Hepatocyte (in vitro differentiated cells): ENCODE results near the gene PCNX3. TPM values are rescaled to one million over a fixed set of nuclear protein-coding genes. Genes with fewer than 3 reads are reported as not detected.

ENCODE experiments used
- DNase-seq: peaks from one replicate; pipeline ENCODE4 v3.0.0-alpha.2; 2016; ENCODE audit warnings: low spot score
- H2AFZ ChIP-seq: fragments of 200-600 bp; sonication (generic); 2 replicates; pipeline ENCODE4 v1.6.0; 2016; ENCODE audit warnings: antibody characterized with exemption, mild to moderate bottlenecking
- H3K27ac ChIP-seq: fragments of 200-600 bp; sonication (generic); 2 replicates; pipeline ENCODE4 v1.5.1; 2016; ENCODE audit warnings: mild to moderate bottlenecking
- H3K27me3 ChIP-seq: fragments of 200-600 bp; sonication (generic); 2 replicates; pipeline ENCODE4 v1.6.1; 2016
- H3K36me3 ChIP-seq: fragments of 200-600 bp; sonication (generic); replicated peaks from 2 replicates; pipeline ENCODE4 v1.5.1; 2016; ENCODE audit warnings: low read depth; ENCODE audit not compliant: insufficient read depth
- H3K4me1 ChIP-seq: fragments of 200-600 bp; sonication (generic); 2 replicates; pipeline ENCODE4 v1.5.1; 2016; ENCODE audit warnings: mild to moderate bottlenecking, moderate library complexity; ENCODE audit not compliant: insufficient read depth
- H3K4me2 ChIP-seq: fragments of 200-600 bp; sonication (generic); 2 replicates; pipeline ENCODE4 v1.6.0; 2016
- H3K4me3 ChIP-seq: fragments of 200-600 bp; sonication (generic); 2 replicates; pipeline ENCODE4 v1.5.1; 2016; ENCODE audit warnings: mild to moderate bottlenecking
- H3K79me2 ChIP-seq: fragments of 200-600 bp; sonication (generic); 2 replicates; pipeline ENCODE4 v1.6.0; 2017; ENCODE audit warnings: mild to moderate bottlenecking
- H3K9me2 ChIP-seq: fragments of 200-600 bp; sonication (generic); replicated peaks from 2 replicates; pipeline ENCODE4 v1.6.0; 2017; ENCODE audit warnings: mild to moderate bottlenecking; ENCODE audit not compliant: insufficient read depth
- H3K9me3 ChIP-seq: fragments of 200-600 bp; sonication (generic); 2 replicates; pipeline ENCODE4 v1.5.1; 2016; ENCODE audit warnings: low read depth, mild to moderate bottlenecking
- H4K20me1 ChIP-seq: fragments of 200-600 bp; sonication (generic); 2 replicates; pipeline ENCODE4 v1.6.0; 2016; ENCODE audit warnings: mild to moderate bottlenecking; ENCODE audit not compliant: insufficient read depth, poor library complexity, severe bottlenecking
- EZH2 ChIP-seq: fragments of 200-600 bp; sonication (generic); IDR thresholded peaks from 2 replicates; pipeline ENCODE4 v1.6.1; 2016; ENCODE audit warnings: antibody characterized with exemption, mild to moderate bottlenecking, borderline replicate concordance
- EZH2phosphoT487 ChIP-seq: fragments of 200-600 bp; sonication (generic); IDR thresholded peaks from one replicate; pipeline ENCODE4 v1.6.1; 2018; ENCODE audit warnings: antibody characterized with exemption, mild to moderate bottlenecking, low read depth, moderate library complexity; ENCODE audit not compliant: unreplicated experiment, severe bottlenecking
- WGBS: methylation state at CpG from one replicate; pipeline ENCODE4 v1.1.6; 2016; ENCODE audit warnings: low lambda C conversion rate; ENCODE audit errors: missing lambda C conversion rate; 5-methylcytosine and 5-hydroxymethylcytosine counted together
- polyA plus RNA-seq: library from polyadenylated mRNA; unstranded; fragments of >200 nt; fragmentation: Nextera tagmentation; extraction: Ambion mirVana; gene quantifications from 2 replicates; pipeline ENCODE4 v1.2.1, GENCODE V29; 2016
- total RNA-seq: library from RNA; depleted of rRNA; stranded (reverse); fragments of >200 nt; gene quantifications from 2 replicates; pipeline ENCODE4 v1.2.3, GENCODE V29; 2014
- TF ChIP-seq, protein P1 (sequence below): fragments of 200-600 bp; sonication (generic); IDR thresholded peaks from 2 replicates; pipeline ENCODE4 v1.5.1; 2016; ENCODE audit warnings: antibody characterized with exemption, mild to moderate bottlenecking; ENCODE audit not compliant: poor library complexity

Gene PCNX3
- total and polyA plus RNA-seq, 2 experiments from 2014 or later, result 20.0 to 27.4 TPM

GRCh38 chr11:65585396-65586246 is 30.0 kb upstream of the PCNX3 start:
- TF ChIP-seq EZH2, result no peak
- TF ChIP-seq, protein P1, sequence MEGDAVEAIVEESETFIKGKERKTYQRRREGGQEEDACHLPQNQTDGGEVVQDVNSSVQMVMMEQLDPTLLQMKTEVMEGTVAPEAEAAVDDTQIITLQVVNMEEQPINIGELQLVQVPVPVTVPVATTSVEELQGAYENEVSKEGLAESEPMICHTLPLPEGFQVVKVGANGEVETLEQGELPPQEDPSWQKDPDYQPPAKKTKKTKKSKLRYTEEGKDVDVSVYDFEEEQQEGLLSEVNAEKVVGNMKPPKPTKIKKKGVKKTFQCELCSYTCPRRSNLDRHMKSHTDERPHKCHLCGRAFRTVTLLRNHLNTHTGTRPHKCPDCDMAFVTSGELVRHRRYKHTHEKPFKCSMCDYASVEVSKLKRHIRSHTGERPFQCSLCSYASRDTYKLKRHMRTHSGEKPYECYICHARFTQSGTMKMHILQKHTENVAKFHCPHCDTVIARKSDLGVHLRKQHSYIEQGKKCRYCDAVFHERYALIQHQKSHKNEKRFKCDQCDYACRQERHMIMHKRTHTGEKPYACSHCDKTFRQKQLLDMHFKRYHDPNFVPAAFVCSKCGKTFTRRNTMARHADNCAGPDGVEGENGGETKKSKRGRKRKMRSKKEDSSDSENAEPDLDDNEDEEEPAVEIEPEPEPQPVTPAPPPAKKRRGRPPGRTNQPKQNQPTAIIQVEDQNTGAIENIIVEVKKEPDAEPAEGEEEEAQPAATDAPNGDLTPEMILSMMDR, result no peak
- TF ChIP-seq EZH2phosphoT487, result no peak
- 79% methylated on average over 28 of the region's 51 CpGs for whole genome bisulfite sequencing
- Histone ChIP-seq H3K4me2 (no peak overlapping the region), H3K9me2 (no peaks in the 10 kb centered on the region), H3K4me3 (no peak overlapping the region), H4K20me1 (no peaks in the 10 kb centered on the region), H3K4me1 (no peaks in the 10 kb centered on the region), H3K36me3 (no peaks in the 10 kb centered on the region), H3K27me3 (peaks cover 20% of the 10 kb centered on the region), H3K27ac (no peak overlapping the region), H3K9me3 (no peaks in the 10 kb centered on the region), H2AFZ (no peak overlapping the region), H3K79me2 (no peaks in the 10 kb centered on the region)
- DNase-seq, result no peak

DNA sequence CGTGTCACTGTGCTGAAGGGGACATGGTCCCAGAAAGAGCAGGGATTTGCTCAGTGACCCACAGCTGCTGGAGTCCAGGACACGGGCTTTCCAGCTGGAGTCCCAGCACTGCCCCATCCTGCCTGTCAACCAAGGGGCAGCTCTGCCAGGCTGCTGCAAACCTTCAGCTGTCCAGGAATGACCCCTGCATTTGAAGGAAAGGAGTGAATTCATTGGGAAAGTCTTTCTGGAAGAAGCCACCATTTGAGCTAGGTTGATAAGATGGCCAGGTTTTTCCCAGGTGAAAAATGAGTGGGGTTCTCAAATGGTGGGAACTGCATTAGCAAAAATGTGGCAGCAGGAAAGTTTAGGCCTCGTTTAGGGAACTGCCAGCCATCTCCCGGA is 29.3 kb upstream of the PCNX3 start:
- Histone ChIP-seq H3K4me3 (no peak overlapping the region), H3K9me2 (no peaks in the 10 kb centered on the region), H3K79me2 (no peaks in the 10 kb centered on the region), H3K27me3 (peaks cover 20% of the 10 kb centered on the region), H4K20me1 (no peaks in the 10 kb centered on the region), H3K36me3 (no peaks in the 10 kb centered on the region), H3K27ac (no peak overlapping the region), H3K4me1 (no peaks in the 10 kb centered on the region), H2AFZ (no peak overlapping the region), H3K4me2 (no peak overlapping the region), H3K9me3 (no peaks in the 10 kb centered on the region)
- TF ChIP-seq, protein P1, result no peak
- no peak for TF ChIP-seq EZH2
- TF ChIP-seq EZH2phosphoT487, result no peak
- 88% methylated on average over 4 of the region's 4 CpGs for WGBS
- DNase-seq, result no peak

DNA sequence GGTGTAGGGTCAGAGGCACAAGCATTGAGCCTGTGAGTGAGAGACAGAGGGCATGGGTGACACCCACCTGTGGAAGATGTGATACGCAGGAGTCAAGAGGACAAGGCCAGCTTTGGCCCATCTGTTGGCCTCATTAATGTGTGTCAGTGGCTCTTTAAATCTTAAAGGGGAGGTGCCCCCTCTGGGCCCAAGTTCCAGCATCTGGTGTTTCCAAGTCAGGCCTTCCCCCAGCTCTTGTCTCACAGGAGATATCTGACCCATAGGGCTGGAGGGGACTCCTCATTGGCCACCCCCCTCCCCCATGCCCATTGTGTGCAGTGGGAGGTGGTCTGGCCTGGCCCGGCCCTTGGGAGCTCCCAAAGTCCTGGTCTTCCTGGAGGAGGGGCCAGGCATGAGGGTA is 28.9 kb upstream of the PCNX3 start:
- TF ChIP-seq, protein P1, result no peak
- TF ChIP-seq EZH2 (no peak), EZH2phosphoT487 (no peak)
- no peaks in the 10 kb centered on the region for H3K36me3 ChIP-seq
- no peaks in the 10 kb centered on the region for H3K79me2 ChIP-seq
- DNase-seq, result no peak
- H3K4me2 ChIP-seq, result no peak overlapping the region
- H3K9me3 ChIP-seq, result no peaks in the 10 kb centered on the region
- 60% methylated on average over 2 of the region's 2 CpGs for WGBS
- no peak overlapping the region for H3K27ac ChIP-seq
- no peaks in the 10 kb centered on the region for H4K20me1 ChIP-seq
- H3K9me2 ChIP-seq, result no peaks in the 10 kb centered on the region
- no peak overlapping the region for H3K4me3 ChIP-seq
- H3K4me1 ChIP-seq, result peaks cover under 1% of the 10 kb centered on the region
- H2AFZ ChIP-seq, result no peak overlapping the region
- H3K27me3 ChIP-seq, result peaks cover 20% of the 10 kb centered on the region
